ENCODE results near the gene ZNF710. TPM values are rescaled to one million over a fixed set of nuclear protein-coding genes. Genes with fewer than 3 reads are reported as not detected.

The ZNF710 gene
- total RNA-seq, 2 donors from 2014 or later = 3.4 to 5.2 TPM

DNA sequence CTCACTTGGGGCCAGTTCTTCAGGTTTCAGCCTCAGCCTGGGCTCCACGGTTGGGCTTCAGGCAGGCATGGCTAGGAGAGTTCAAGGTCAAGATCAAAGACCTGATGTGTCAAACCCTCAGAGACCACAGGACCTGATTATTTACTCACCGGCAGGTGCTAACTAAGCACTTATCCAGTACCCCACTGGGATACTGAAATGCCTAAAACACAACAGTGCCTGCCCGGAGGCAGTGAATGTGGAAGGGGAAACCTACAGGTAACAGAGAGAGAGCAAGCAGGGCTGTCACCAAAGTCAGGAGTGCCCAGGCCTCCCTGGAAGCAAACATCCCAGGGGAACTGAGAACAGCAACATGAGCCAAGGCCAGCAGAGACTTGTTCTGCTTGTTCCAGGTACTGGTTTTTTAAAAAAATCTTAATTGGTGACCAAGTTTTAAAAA, 94.4 kb downstream of the ZNF710 start:
- H3K36me3 ChIP-seq = peaks cover 6% of the 10 kb centered on the region
- H3K27me3 ChIP-seq = no peaks in the 10 kb centered on the region
- TF ChIP-seq, protein P1, sequence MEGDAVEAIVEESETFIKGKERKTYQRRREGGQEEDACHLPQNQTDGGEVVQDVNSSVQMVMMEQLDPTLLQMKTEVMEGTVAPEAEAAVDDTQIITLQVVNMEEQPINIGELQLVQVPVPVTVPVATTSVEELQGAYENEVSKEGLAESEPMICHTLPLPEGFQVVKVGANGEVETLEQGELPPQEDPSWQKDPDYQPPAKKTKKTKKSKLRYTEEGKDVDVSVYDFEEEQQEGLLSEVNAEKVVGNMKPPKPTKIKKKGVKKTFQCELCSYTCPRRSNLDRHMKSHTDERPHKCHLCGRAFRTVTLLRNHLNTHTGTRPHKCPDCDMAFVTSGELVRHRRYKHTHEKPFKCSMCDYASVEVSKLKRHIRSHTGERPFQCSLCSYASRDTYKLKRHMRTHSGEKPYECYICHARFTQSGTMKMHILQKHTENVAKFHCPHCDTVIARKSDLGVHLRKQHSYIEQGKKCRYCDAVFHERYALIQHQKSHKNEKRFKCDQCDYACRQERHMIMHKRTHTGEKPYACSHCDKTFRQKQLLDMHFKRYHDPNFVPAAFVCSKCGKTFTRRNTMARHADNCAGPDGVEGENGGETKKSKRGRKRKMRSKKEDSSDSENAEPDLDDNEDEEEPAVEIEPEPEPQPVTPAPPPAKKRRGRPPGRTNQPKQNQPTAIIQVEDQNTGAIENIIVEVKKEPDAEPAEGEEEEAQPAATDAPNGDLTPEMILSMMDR (IDR thresholded peaks at IDR 0.05) = no peak
- peaks cover 0 to 47% of the 10 kb centered on the region in 2 donors for H3K4me1 ChIP-seq
- H3K27ac ChIP-seq = peak overlapping the region; percentile 33 to 41
- no peak for DNase-seq (ENCODE audit: low spot score)
- H3K9me3 ChIP-seq = no peaks in the 10 kb centered on the region
- H3K4me3 ChIP-seq = no peak overlapping the region

DNA sequence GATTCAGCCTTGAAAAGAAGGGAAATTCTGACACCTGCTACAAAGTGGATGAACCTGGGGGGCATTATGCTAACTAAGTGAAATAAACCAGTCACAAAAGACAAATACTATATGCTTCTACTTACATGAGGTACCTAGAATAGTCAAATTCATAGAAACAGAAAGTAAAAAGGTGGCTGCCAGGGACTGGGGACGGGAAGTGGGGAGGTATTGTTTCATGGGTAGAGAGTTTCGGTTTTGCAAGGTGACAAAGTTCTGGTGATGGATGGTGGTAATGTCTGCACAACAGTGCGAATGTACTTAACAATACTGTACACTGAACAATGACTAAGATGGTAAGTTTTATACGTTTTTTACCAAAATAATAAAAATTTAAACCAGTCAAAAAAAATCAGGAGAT, 96.4 kb downstream of the ZNF710 start:
- peaks cover 0 to 55% of the 10 kb centered on the region in 2 donors for H3K4me1 ChIP-seq
- no peaks in the 10 kb centered on the region for H3K9me3 ChIP-seq
- TF ChIP-seq, protein P1 (IDR thresholded peaks at IDR 0.05) = no peak
- no peak for DNase-seq (ENCODE audit: low spot score)
- no peaks in the 10 kb centered on the region for H3K36me3 ChIP-seq
- H3K4me3 ChIP-seq = no peak overlapping the region
- peak overlapping the region; percentile 91 to 92 for H3K27ac ChIP-seq
- H3K27me3 ChIP-seq = no peaks in the 10 kb centered on the region

DNA sequence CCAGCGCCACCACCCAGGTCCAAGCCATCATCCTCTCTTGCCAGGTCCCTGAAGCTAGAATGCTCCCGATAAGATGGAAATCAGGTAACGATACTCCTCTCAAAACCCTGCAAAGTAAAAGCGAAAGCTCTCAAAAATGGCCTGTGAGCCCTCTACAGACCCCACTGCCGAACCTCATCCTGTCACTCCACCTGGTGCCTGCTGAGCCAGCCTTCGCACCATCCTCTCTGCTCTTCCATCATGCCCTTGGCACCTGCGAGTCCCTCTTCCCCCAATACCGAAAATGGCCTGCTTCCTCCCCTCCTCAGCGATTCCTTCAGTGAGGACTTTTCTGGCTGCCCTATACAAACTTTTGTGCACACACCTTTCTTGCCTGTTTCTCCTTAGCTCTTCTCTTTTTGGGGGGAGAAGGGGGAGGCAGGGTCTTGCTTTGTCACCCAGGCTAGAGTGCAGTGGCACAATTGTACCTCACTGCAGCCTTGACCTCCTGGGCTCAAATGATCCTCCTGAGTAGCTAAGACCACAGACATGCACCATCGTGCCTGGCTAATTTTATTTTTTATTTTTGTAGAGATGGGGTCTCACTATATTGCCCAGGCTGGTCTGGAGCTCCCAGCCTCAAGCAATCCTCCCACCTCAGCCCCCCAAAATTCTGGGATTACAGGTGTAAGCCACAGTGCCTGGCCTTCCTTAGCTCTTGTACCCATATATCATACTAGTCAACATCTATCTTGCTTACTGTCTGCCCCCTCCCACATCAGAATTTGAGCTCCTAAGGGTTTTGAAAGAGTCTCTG, 98.1 kb downstream of the ZNF710 start:
- TF ChIP-seq, protein P1 (IDR thresholded peaks at IDR 0.05) = no peak
- H3K4me3 ChIP-seq = no peak overlapping the region
- DNase-seq (ENCODE audit: low spot score) = no peak
- H3K36me3 ChIP-seq = no peaks in the 10 kb centered on the region
- H3K27me3 ChIP-seq = no peaks in the 10 kb centered on the region
- no peaks in the 10 kb centered on the region for H3K9me3 ChIP-seq
- H3K4me1 ChIP-seq = peaks cover 0 to 71% of the 10 kb centered on the region in 2 donors
- H3K27ac ChIP-seq = peak overlapping the region; percentile 91 to 92

DNA sequence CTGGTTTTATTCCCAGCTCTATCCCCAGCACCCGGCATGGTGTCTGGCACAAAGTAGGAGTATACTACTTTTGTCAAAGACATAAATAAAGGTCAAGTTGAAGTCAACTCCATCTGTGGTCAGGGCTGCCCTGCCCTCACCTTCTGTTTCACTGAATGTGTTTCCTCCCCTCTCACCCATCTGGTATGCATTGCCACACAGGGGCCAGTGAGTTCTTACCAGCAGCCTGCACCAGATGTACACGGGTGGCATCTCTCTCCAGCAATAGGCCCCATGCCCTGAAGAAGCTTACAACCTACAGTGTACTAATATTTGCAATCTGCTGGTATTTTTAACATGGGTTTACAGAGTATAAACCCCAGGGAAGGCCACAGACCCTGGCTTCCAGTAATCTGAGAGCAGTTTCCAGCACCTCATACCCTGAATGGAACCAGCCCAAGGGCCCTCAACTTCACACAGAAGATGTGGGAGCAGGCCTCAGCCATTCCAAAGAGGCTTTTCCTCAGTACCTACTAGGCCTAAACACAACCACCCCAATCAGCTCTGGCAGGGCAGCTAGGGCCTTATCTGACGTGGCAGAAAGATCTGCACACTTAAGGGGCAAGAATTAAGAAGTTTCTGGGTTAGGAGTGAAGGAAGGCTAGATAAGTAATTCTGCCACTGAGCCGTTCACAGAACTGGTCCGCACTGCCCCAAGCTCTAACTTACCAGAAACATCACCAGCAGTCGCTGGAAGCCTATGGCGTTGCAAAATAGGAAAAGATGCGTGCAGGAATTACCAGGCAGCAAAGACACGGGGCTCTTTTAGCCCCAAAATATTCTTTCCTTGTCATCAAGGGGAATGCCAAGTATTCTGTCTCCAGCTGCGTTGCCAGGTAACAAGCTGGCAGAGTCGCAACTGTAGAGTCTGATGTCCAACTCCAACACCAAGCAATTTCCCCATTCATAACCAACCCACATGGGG, 99.0 kb downstream of the ZNF710 start:
- Histone ChIP-seq H3K4me1 (peaks cover 0 to 67% of the 10 kb centered on the region in 2 donors), H3K27me3 (no peaks in the 10 kb centered on the region), H3K4me3 (no peak overlapping the region), H3K27ac (peak overlapping the region; percentile 91 to 92), H3K36me3 (no peaks in the 10 kb centered on the region), H3K9me3 (no peaks in the 10 kb centered on the region)
- DNase-seq (ENCODE audit: low spot score) = no peak
- TF ChIP-seq, protein P1 (IDR thresholded peaks at IDR 0.05) = no peak

DNA sequence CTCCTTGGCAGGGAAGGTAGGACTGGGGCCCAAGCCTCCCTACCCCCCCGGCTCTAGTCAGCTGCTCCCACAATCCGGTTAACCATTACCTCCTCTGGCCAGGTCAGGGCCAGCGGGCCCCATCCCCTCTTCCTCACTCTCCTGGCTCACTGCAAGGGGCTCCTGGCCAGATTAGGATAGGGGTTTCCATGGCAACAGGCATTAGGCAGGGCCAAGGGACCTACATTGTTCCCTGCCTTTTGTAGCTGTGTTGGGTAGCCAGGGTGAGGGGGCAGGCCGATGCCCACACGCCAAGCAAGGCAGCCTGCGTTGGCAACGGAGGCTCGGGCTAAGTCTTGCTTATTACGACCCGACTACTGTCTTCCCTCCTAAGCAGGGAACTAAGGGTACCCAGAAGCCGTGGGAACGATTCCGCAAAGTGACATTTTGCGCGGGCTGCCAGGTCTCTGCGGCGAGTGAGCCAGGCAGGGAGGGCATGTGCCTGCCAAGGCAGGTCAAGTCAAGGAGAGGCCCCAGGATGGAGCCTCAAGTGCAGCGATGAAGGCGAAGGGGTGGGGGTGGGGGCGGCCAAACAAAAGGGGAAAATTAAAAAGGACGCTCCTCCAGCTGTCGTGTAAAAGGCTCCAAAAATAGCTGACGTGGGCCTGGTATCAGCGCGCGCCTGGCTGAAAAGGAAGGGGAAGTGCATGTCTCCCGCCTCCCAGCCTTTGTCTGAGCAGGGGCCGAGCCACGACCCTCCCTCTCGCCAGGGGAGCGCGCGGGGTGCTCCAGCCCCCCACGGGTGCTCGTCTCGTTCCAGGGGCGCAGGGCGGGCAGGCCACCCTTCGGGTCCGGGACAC, 100.2 kb downstream of the ZNF710 start:
- Histone ChIP-seq H3K9me3 (no peaks in the 10 kb centered on the region), H3K27me3 (no peaks in the 10 kb centered on the region), H3K4me3 (peak overlapping the region; percentile 78 to 81), H3K36me3 (no peaks in the 10 kb centered on the region), H3K4me1 (peaks cover 0 to 64% of the 10 kb centered on the region in 2 donors), H3K27ac (peak overlapping the region; percentile 91 to 92)
- TF ChIP-seq, protein P1 (IDR thresholded peaks at IDR 0.05) = no peak
- DNase-seq (ENCODE audit: low spot score) = no peak
